ENCODE measurements around the gene KRTAP21-3. TPM values are rescaled to one million over a fixed set of nuclear protein-coding genes. Genes with fewer than 3 reads are reported as not detected.
"Not testable (repeated sequence)": the region's sequence is repeated elsewhere in the genome, so short reads cannot be mapped to it uniquely, and the experiment has no call there.

Gene KRTAP21-3, protein sequence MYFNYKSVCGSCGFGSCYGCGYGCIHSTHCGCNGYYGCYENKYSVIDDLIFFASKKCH
- not detected in 2 replicates for total RNA-seq (2014; rRNA removed; shearing (Covaris generic))
- not detected in 2 replicates for polyA plus RNA-seq (2014; cell fraction: nucleus; rRNA removed)

GRCh38 chr21:30718239-30718909, at the start of gene KRTAP21-3:
KRTAP21-3 (minus strand) TSS chr21:30718777; CDS start chr21:30718759, 18 bp downstream.
- no peak for DNase-seq (ENCODE audit: extremely low read depth, low read depth)

DNA sequence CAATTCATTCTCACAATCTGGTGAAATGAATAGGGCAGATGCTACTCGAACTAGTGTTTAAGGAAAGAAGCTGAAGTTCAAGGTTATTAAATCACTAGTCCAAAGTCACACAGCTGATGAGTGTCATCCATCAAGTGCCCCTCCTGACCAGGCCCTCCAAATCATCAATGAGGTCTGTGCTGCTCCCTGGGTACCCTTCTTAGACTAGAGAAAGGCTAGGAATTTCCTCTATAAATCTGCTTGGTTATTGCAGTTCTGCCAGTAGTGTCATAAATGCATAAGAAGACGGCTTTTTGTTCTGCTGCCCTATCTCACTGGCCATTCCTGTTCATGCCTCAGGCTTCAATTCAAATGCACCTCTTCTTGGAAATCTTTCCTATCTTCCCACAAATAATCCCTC, 42.2 kb upstream of the KRTAP21-3 start:
- no peak for DNase-seq (ENCODE audit: extremely low read depth, low read depth)

GRCh38 chr21:30758306-30758705, 39.7 kb upstream of the KRTAP21-3 start:
- DNase-seq (ENCODE audit: extremely low read depth, low read depth), result no peak

DNA sequence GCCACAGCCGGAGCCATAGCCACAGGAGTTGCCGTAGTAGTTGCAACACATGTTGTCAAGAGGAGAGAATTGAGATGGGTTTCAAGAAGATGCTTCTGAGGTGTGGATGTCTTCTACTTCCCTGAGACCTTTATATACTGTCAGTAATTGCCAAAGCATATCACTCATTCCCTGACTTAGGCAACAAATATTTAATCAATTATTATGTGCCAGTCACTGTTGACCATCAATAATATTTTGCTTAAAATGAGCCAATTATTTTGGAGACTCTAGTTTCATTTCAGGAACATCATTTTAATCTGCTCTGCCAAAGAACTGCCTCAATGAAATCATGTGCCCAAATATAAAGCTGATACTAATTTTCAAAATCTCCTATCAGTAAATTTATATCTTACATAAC, 36.8 kb upstream of the KRTAP21-3 start, which contains the start of gene KRTAP21-1:
TSS of gene KRTAP21-1 (minus strand) at position 101 of the 400 bp plus-strand sequence. CDS start at position 51, 50 bp downstream.
- DNase-seq (ENCODE audit: extremely low read depth, low read depth), result not testable (repeated sequence)

GRCh38 chr21:30747159-30747558, 28.6 kb upstream of the KRTAP21-3 start, which contains the start of gene KRTAP21-2:
KRTAP21-2 (minus strand) TSS chr21:30747259; CDS start chr21:30747202, 57 bp downstream.
- DNase-seq (ENCODE audit: extremely low read depth, low read depth), result no peak

- DNase-seq (ENCODE audit: extremely low read depth, low read depth), result no peak
These were observed 21.9 kb upstream of the KRTAP21-3 start for GRCh38 chr21:30740462-30740861.

- no peak for DNase-seq (ENCODE audit: extremely low read depth, low read depth)
These were observed 14.4 kb upstream of the KRTAP21-3 start for GRCh38 chr21:30733026-30733425.

DNA sequence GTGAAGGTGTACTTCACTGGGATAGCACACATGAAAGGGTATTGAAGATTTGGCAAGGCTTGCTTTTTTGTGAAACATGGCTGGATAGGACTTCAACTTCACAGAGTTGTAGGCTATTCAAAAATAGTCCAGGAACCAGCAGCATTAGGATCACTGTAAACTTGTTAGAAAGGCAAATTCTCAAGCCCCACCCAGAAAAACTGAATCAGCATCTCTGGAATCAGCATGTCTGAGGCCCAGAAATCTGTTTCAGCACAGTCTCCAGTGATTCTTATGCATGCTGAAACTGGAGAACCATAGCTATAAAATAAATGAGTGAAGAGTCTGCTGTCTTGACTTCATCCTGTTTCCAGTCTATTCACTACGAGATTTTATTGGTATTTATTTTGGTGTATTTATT, 8.1 kb upstream of the KRTAP21-3 start:
- no peak for DNase-seq (ENCODE audit: extremely low read depth, low read depth)

DNA sequence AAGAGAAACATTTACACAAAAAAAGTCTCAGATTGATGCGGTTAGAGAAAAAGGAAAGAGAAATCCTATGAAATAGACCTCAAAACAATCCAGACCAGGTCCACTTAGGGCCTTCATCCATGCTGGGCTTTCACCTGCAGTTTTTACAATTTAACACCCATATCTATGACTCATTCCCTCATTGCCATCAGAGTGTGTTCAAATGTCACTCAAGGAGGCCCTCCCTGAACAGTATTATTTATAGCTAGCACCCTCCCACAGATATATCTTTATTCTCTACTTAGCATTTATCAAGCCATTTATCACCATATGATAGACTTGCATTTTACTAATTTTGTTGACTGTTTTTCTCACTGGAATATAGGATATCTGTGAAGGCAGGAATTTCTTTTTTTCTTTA, 824 bp upstream of the KRTAP21-3 start:
- no peak for DNase-seq (ENCODE audit: extremely low read depth, low read depth)

DNA sequence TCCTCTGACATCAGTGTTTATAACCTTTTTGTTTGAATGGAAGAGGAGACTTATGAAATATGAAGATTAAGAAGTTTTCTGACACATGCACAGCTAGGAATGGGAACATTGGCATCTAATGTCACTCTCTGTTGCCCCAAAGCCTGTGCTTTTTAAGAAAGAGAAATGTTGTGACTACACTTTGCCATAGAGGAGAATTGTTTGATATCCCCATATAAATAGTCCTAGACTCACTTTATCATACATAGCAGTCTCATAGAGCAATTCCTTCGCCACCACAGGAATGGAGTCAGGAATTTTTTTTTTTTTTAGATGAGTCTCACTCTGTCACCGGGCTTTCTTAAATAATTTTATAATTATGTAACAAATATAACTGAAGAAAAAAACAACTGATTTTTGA, 1.5 kb downstream of the KRTAP21-3 start:
- DNase-seq (ENCODE audit: extremely low read depth, low read depth), result no peak

DNA sequence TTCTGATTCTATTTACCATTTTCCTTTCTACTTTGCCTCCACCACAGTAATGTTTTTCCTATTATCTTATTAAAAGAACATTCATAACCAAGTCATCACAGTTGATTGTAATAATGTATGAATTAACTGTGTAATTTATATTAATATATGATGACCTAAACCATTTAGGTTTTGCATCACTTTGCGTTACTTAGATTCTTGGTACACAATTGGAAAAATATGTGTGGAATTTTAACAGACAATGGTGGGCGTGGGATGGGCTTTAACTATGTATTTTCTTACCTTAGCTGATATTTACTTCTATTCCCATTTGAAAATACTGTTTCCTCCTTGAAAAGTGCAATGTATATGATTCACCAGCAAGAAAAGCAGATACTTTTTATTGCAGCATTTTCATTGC, 3.6 kb downstream of the KRTAP21-3 start:
- no peak for DNase-seq (ENCODE audit: extremely low read depth, low read depth)

DNA sequence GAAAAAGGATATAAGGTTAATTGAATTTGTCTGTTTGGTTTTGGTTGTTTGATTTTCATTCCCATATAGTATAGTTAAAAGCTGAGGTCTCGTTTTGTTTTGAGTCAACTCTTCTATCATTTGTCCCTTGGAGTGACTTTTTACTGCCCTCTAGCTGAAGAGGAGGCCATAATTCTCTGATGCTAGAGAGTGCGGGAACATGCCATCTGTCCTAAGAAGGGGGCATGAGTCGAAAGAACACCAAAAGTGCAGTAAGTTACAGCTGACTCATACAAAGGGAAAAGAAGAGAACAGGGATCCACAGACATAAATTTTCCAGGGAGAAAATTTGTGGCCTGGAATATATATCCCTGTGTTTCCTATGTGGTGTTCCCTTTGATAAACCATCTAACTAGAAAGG, 4.1 kb downstream of the KRTAP21-3 start:
- no peak for DNase-seq (ENCODE audit: extremely low read depth, low read depth)

DNA sequence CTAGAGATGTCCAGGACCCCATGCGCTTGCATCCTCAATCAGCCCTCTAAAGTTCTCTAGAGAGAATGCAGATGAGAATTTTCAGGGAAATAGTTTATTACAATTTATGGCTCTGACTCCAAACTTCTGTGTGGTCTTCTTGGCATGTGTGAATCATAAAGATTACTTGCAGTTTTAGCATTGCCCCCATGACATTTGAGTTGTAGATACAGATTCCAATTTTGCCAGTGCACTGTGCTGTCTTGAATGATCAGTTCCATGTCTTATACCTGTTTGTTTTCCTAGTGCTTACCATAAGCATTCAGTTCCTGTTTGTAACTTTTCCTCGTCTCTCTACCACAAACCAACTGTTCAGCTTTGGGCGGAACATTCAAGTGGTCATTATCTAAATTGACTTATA, 4.8 kb downstream of the KRTAP21-3 start:
- no peak for DNase-seq (ENCODE audit: extremely low read depth, low read depth)

DNA sequence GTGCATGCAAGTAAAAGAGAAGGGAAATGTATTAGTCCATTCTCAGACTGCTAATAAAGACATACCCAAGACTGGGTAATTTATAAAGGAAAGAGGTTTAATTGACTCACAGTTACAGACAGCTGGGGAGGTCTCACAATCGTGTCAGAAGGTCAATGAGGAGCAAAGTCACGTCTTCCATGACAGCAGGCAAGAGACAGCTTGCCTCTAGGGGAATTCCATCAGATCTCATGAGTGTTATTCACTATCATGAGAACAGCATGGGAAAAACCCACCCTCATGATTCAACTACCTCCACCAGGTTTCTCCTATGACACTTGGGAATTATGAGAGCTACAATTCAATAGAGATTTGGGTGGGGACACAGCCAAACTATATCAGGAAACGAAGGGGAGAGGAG, 8.1 kb downstream of the KRTAP21-3 start:
- no peak for DNase-seq (ENCODE audit: extremely low read depth, low read depth)

- DNase-seq (ENCODE audit: extremely low read depth, low read depth), result no peak
These were observed 11.2 kb downstream of the KRTAP21-3 start for GRCh38 chr21:30707409-30707808.

DNA sequence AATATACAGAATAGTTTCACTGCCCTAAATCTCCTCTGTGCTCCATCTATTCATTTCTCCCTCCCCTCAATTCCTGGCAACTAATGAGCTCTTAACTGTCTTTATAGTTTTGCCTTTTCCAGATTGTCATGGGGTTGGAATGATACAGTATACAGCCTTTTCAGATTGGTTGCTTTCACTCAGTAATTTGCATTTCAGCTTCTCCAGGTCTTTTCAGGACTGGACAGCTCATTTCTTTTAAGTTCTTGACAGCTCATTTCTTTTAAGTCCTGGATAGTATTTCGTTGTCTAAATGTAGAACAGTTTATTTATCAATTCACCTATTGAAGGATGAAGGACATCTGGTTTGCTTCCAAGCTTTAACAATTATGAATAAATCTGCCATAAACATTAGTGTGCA, 22.6 kb downstream of the KRTAP21-3 start:
- DNase-seq (ENCODE audit: extremely low read depth, low read depth), result no peak

GRCh38 chr21:30689822-30690221, 28.8 kb downstream of the KRTAP21-3 start:
- no peak for DNase-seq (ENCODE audit: extremely low read depth, low read depth)

- no peak for DNase-seq (ENCODE audit: extremely low read depth, low read depth)
These were observed 34.1 kb downstream of the KRTAP21-3 start for GRCh38 chr21:30684506-30684905.

DNA sequence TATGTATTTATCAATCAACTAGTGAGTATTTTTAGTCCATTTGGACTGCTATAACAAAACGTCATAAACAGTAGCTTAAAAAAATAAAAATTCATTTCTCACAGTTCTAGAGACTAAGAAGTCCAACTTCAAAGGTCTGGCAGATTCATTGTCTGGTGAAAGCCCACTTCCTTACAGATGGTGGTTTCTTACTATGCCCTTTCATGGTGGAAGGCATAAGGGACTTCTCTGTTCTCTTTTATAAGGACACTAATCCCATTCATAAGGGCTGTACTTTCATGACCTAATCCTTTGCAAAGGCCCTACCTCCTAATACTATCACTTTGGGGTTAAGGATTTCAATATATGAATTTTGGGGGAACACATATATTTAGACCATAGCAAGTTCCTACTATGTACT, 38.0 kb downstream of the KRTAP21-3 start:
- no peak for DNase-seq (ENCODE audit: extremely low read depth, low read depth)

GRCh38 chr21:30676737-30677136, 41.8 kb downstream of the KRTAP21-3 start:
- no peak for DNase-seq (ENCODE audit: extremely low read depth, low read depth)

- DNase-seq (ENCODE audit: extremely low read depth, low read depth), result no peak
These were observed 44.3 kb downstream of the KRTAP21-3 start for GRCh38 chr21:30674312-30674711.

DNA sequence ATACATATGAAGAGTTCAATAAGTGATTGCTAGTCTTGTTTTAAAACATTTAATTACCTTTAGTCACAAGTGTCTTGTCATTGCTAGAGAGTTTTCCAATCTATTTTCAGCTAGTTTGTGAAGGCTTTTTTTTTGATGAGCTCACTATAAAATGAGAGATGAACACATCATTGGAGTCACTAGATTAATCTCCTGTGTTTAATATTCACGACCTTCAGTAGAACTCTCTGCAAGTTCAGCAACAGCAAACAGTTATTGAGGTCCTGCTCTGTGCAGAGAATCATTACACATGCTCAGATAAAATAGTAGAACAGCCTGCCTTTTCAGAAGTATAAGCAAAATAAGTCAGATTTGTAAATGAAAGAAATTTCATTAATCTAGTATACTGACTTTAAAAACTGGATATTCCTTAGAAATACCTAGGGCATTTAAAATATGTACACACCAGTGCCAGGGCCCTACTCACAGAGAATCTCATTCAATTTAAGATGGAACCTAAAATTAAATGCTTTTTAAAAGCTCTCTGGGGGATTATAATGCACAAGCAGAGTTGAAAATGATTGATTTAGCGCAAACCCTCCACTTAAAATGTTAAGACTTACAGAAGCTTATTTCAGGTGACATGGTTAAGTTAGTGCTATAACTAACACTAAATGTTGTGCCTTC, 45.5 kb downstream of the KRTAP21-3 start:
- no peak for DNase-seq (ENCODE audit: extremely low read depth, low read depth)
